ENCODE data around the gene GJB6.
A peak's percentile ranks its signal among the peaks of the same experiment; 100 is the strongest.

GJB6 gene

DNA sequence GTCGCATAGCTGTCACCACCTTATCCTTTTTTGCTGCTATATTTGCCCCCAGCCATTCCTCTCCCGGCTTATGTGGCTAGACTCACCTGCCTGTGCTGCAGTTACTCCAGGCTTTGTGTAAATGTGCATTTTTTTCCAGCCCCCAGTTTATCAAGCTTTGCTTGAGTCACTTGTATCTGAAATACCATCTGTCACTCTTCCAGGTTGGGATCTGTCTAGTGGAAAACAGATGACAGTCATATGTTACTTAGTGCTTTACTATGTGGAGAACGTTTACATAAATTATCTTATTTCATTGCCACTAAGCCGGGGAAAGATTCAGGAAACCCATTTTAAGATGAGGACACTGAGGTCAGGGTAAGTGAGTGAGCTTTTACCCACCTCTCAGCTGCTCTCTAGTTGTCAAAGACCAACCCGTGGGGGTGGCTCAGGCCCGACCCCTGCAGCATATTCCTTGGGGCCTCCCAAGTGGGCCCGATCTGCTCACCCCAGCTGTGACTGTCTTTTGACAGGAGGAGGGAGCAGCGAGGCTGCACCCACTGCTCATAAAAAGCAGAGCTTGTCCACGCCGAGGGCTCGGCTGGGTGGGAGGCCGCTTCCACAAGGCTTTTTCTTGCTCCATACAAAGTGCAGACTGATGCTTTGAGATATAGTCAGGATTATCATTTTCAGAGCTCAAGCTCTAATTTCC, 46.6 kb downstream of the GJB6 start:
- DNase-seq (ENCODE audit: low read depth), result no peak

DNA sequence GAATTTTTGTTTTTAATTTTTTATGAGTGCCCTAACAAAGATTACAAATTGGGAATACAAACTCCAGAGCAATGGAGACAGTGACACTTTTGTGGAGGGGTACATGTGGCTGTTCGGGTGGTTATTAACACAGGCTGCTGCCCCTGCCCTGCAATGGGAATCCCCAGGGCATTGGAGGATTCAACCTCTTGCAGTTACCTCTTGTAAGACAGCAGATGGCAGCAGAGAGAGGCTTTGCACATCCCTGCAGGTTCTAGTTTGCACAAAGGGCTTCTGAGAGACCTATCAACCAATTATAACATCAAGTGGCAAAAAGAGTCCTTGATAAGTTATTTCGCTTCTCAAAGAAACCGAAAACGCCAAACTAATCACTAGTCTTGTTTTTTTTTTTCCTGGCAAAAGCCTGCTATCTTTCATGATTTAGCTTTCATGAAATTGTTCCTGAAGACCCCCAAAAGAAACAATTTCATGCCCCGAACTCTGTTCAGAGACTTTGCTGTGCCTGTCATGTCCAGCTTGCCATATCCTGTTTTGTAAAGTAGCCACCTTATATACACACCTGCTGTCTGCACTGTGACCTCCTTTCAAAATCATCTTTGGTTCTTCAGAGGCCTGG, 49.8 kb downstream of the GJB6 start:
- no peak for DNase-seq (ENCODE audit: low read depth)

DNA sequence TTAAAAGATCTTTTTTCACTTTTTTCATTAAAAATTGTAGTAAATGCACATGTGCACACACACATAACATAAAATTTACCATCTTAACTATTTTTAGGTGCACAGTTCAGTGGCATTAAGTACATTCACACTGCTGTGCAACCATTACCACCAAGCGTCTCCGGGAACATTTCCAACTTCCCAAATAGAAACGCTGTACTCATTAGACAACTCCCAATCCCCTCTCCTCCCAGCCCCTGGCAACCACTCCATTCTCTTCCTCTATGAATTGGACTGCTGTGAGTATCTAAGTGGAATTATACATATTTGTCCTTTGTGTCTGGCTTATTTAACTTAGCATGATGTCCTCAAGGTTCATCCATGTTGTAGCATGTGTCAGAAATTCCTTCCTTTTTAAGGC, 50.9 kb downstream of the GJB6 start:
- no peak for DNase-seq (ENCODE audit: low read depth)

DNA sequence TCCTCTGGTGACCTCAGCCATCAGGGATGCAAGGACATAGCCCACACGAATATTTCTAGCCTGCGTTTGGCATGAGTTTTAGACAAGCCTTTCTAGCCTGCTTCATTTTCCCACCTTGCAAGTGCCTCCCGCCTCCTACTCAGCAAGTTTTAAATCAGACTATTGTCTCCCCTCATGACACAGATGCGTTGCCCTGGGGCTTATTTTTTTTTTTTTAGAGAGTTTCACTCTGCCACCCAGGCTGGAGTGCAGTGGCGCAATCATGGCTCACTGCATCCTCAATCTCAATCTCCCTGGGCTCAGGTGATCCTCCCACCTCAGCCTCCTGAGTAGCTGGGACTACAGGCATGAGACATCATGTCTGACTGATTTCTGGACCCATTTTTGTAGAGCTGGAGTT, 54.0 kb downstream of the GJB6 start:
- no peak for DNase-seq (ENCODE audit: low read depth)

DNA sequence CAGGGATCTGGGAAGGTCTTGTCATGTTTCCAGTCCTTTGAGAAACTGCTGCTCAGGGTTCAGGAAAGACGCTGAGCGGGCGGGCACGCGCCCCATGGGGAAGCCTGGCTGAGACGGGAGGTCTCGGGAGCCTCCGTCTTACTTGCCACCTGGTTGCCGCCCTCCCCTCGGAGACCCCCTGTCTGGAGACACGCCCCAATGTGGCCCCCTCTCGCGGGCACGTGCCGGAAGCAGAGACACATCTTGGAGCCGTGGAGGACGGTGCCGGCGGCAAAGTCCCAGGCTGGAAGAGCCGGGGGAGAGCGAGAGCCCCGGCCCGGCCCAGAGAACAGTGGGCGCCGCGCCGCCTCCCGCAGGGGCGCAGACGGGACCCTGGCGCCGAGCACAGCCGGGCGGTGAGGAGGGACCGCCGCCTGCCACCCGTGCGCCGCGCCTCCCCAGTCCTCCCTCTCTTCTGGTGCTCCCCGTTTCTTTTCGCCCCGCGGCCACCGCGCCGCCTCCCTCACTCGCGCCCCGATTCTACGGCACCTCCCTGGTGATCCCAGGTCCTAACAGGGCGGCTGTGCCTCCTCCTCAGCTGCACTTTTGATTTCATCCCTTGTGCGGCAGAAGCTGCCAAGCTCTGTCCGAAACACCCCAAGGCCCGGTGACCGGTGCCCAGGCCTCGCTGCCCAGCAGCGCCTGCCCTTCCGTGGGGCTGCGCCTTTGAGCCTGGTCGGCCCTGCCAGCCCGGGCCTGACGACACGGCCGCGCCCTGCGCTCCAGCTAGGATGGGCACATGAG, 54.9 kb downstream of the GJB6 start:
- DNase-seq (ENCODE audit: low read depth), result no peak

DNA sequence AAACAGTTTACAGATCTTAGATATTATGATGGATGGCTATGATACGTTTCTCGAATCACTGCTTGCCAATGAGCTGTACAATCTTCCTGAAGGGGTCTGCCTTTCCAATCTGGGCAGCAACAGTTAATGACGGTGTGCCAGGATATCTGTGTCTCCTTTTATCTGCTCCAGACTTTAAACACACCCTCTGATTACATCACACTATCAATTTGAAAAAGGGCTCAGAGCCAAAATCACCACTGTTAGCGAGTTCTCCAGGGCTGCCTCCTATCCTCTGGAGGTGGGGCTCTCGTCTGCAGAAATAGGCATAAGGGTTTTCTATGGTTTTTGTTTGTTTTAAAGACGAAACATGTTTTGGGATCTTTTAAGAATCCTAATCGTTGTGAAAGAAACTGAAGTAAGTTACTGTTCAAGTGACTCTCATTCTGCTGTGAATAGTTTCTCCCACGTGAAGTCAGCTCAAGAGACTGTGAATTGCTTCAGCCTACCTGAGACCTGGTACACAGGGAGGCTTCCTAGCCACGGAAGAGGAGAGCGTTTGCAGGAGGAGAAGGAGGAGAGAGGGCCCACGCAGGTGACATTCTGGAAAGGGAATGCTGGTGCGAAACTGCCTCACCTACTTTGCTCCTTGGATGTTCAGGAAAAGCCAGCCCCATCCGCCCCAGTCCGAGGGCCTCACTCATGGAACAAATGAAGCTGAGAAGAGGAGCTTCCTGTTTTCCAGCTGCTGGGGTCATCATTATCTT, 56.0 kb downstream of the GJB6 start:
- no peak for DNase-seq (ENCODE audit: low read depth)

DNA sequence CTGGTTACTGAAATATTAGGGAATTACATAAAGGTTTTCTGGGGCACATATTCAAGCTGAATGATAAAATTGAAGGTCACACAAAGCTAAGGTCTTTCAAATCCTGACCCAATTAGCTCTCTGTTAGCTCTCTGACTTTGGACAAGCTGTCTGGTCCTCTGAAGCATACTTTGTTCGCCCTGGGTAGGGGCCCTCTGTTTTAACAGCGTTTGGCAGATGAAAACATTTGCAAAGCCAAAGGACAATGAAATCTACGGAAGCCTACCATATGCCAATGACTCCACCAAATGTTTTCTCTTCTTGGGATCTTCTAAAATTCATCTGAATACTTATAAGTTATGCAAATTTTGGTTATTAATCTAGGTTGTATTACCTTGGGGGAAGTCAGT, 56.7 kb downstream of the GJB6 start:
- DNase-seq (ENCODE audit: low read depth), result no peak

DNA sequence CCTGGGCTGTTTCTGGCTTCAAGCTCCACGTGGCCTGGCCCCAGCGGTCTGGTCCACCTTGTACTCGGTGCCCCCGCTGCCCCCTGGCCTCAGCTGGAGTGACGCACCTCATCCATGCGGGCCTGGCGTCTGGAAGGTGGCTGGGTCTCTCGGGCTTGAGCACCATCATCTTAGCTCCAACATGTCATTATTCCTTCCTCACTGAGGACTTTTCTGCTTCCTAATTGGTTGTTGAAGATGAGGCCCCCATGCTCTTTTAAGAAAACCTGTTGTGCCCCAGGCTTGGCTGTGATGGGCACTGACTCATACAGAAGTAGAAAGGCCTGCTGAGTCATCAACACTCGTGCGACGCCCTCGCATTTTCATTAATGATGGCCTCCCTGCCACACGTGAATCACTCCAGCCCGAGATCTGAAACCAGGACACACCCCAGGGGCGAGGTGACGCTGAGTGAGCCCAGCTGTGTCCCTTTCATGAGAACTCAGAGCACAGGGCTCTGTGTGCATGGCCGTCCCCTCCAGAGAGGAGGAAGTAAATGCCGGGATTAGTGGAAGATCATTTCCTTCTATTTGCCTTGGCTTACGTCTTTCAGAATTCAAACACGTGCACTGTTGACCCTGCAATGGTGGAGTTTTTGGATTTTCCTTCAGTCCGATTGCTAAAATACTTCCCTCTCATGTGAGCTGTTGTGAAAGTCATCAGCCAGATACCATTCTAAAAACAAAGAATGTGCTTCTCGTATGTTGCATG, 57.3 kb downstream of the GJB6 start:
- DNase-seq (ENCODE audit: low read depth), result peak; percentile 20

DNA sequence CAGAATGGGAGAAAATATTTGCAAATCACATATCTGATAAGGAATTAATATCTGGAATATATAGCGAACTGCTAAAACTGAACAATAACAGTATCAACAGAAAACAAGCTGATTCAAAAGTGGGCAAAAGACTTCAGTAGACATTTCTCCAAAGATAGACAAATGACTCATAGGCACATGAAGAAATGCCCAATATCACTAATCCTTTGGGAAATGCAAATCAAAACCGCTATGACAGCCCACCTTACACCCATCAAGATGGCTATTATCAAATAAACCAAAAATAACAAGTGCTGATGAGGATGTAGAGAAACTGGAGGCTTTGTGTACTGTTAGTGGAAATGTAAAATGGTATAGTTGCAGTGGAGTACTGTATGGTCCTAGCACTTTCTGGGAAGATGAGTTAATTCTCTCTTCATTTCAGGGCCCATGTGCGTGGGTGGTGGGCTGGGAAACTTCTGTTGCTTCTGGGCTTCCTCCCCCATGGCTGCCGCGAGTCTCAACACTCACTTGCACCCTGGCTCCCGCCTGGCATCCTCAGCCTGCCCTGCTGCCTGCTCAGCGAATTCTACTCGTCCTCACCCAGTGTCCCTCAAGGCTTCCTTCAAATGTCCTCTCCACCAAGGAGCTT, 58.9 kb downstream of the GJB6 start:
- DNase-seq (ENCODE audit: low read depth), result no peak

Data from stimulated activated CD8-positive, alpha-beta memory T cell treated with anti-CD3 and anti-CD28 coated beads, Interleukin-15, amount 100 ng/mL, for 1 hour (primary cell).